Measurements from ENCODE around the gene GAS5. TPM values are rescaled to one million over a fixed set of nuclear protein-coding genes. Genes with fewer than 3 reads are reported as not detected.
"Not testable (repeated sequence)": the region's sequence is repeated elsewhere in the genome, so short reads cannot be mapped to it uniquely, and the experiment has no call there.

The GAS5 gene
- total RNA-seq, 1 experiment from 2014 or later, result 798 TPM

GRCh38 chr1:173884701-173885100 lies 16.9 kb upstream of the GAS5 start:
- no peaks in the 10 kb centered on the region for H3K79me2 ChIP-seq (ENCODE audit: insufficient read depth, low read length)
- POLR2A ChIA-PET, result no interaction called here
- H2AFZ ChIP-seq (ENCODE audit: low read depth, low read length, poor library complexity, severe bottlenecking), result no peak overlapping the region
- H3K4me2 ChIP-seq (ENCODE audit: low read length), result no peak overlapping the region
- DNase-seq (ENCODE audit: low read depth, low spot score), result no peak
- CTCF ChIA-PET, result interaction anchor here (0.6 kb wide), 1 partner anchor 67 kb away, joined by 3 read pairs; no protein-coding TSS in a partner anchor
- H3K27me3 ChIP-seq (ENCODE audit: insufficient read depth, low read length), result no peaks in the 10 kb centered on the region
- ATAC-seq, result no peak
- TF ChIP-seq TCF7L2 (IDR thresholded peaks at IDR 0.05; ENCODE audit: borderline replicate concordance, extremely low read depth, insufficient read depth, insufficient read length), result no peak
- no peak for TF ChIP-seq SP1 (IDR thresholded peaks at IDR 0.05; ENCODE audit: low read depth)
- TF ChIP-seq FOSL1 (IDR thresholded peaks at IDR 0.05; ENCODE audit: low read depth), result no peak
- TF ChIP-seq EZH2 (IDR thresholded peaks at IDR 0.05), result no peak
- TF ChIP-seq ZNF274 (IDR thresholded peaks at IDR 0.05; ENCODE audit: low read depth, low read length), result no peak
- TF ChIP-seq CBX3 (IDR thresholded peaks at IDR 0.05; ENCODE audit: low read depth), result no peak
- no peak for TF ChIP-seq POLR2AphosphoS5 (IDR thresholded peaks at IDR 0.05; ENCODE audit: low read depth, low read length)
- no peak for TF ChIP-seq SIN3A (IDR thresholded peaks at IDR 0.05; ENCODE audit: low read depth)
- no peak for TF ChIP-seq ZBTB33 (IDR thresholded peaks at IDR 0.05; ENCODE audit: extremely low read depth, insufficient replicate concordance, low read length)
- no peak for TF ChIP-seq MAX (IDR thresholded peaks at IDR 0.05)
- no peak for TF ChIP-seq EZH2phosphoT487 (IDR thresholded peaks at IDR 0.05; ENCODE audit: borderline replicate concordance)
- no peak for TF ChIP-seq POLR2A (IDR thresholded peaks at IDR 0.05; ENCODE audit: borderline replicate concordance, extremely low read depth, insufficient read depth, insufficient read length)
- RAD21 ChIA-PET (ENCODE audit: low non-redundant PET in 1 of 2, low total read pairs in 2 of 2, uncharacterized antibody in 2 of 2, unreplicated experiment in 2 of 2), result no interaction called here
- H4K20me1 ChIP-seq (ENCODE audit: insufficient read depth), result no peaks in the 10 kb centered on the region
- intact Hi-C loops (cut with micrococcal nuclease), result no loop called here
- H3K36me3 ChIP-seq (ENCODE audit: control insufficient read depth in 1 of 2, insufficient read depth in 2 of 2, low read length in 2 of 2), result peaks cover 2 to 11% of the 10 kb centered on the region in 2 experiments; a peak in 2 of 4 replicates
- H3K4me1 ChIP-seq (ENCODE audit: control insufficient read depth in 1 of 2, insufficient read depth in 2 of 2, low read length in 2 of 2), result no peaks in the 10 kb centered on the region
- no TSS peak for BruUV-seq (replicated peaks)
- no peaks in the 10 kb centered on the region for H3K9me2 ChIP-seq (ENCODE audit: insufficient read depth)
- no peaks in the 10 kb centered on the region for H3K9me3 ChIP-seq (ENCODE audit: control insufficient read depth in 1 of 2, insufficient read depth in 1 of 2, low read depth in 1 of 2, low read length in 2 of 2)
- no peak overlapping the region for H3K9ac ChIP-seq (ENCODE audit: low read length)
- no peak overlapping the region for H3K4me3 ChIP-seq (replicated peaks in 1 of 2; ENCODE audit: low read depth in 1 of 2, low read length in 2 of 2)
- no peak overlapping the region for H3K27ac ChIP-seq (ENCODE audit: low read depth, low read length)

- H2AFZ ChIP-seq (ENCODE audit: low read depth, low read length, poor library complexity, severe bottlenecking); H3K9me2 ChIP-seq (ENCODE audit: insufficient read depth); H3K9ac ChIP-seq (ENCODE audit: low read length); POLR2A ChIA-PET; H3K4me3 ChIP-seq (replicated peaks in 1 of 2; ENCODE audit: low read depth in 1 of 2, low read length in 2 of 2); H3K27ac ChIP-seq (ENCODE audit: low read depth, low read length); H3K36me3 ChIP-seq (ENCODE audit: control insufficient read depth in 1 of 2, insufficient read depth in 2 of 2, low read length in 2 of 2); BruUV-seq (replicated peaks); RAD21 ChIA-PET (ENCODE audit: low non-redundant PET in 1 of 2, low total read pairs in 2 of 2, uncharacterized antibody in 2 of 2, unreplicated experiment in 2 of 2); H3K9me3 ChIP-seq (ENCODE audit: control insufficient read depth in 1 of 2, insufficient read depth in 1 of 2, low read depth in 1 of 2, low read length in 2 of 2); H3K79me2 ChIP-seq (ENCODE audit: insufficient read depth, low read length); CTCF ChIA-PET; DNase-seq (ENCODE audit: low read depth, low spot score); H3K4me2 ChIP-seq (ENCODE audit: low read length); H3K4me1 ChIP-seq (ENCODE audit: control insufficient read depth in 1 of 2, insufficient read depth in 2 of 2, low read length in 2 of 2); H3K27me3 ChIP-seq (ENCODE audit: insufficient read depth, low read length); H4K20me1 ChIP-seq (ENCODE audit: insufficient read depth); ATAC-seq; intact Hi-C loops (cut with micrococcal nuclease): not testable (repeated sequence)
Measured at GRCh38 chr1:173881117-173881516, 13.3 kb upstream of the GAS5 start.

All from HCT116 (cell line).